Measurements from ENCODE around the gene DRGX.

- TF ChIP-seq CTCF (conservative IDR thresholded peaks at IDR 0.05; ENCODE audit: low read depth, low read length) (no peak), POLR2A (IDR thresholded peaks at IDR 0.05; ENCODE audit: low read depth, low read length) (no peak), SMC3 (IDR thresholded peaks at IDR 0.05; ENCODE audit: low read depth, low read length) (no peak), ELK1 (IDR thresholded peaks at IDR 0.05; ENCODE audit: borderline replicate concordance, low read depth, low read length) (no peak), MAFK (IDR thresholded peaks at IDR 0.05; ENCODE audit: low read depth, low read length) (no peak), FOS (IDR thresholded peaks at IDR 0.05; ENCODE audit: low read depth, low read length) (no peak), CEBPB (IDR thresholded peaks at IDR 0.05; ENCODE audit: low read depth, low read length) (no peak), BHLHE40 (IDR thresholded peaks at IDR 0.05; ENCODE audit: low read depth, low read length) (no peak), RFX5 (IDR thresholded peaks at IDR 0.05; ENCODE audit: low read depth, low read length) (no peak)
These were observed 12.8 kb upstream of the DRGX start for GRCh38 chr10:49408519-49409306.

All from IMR-90 (cell line).